CD14-positive monocyte (primary cell): ENCODE results near the gene SCEL. TPM values are rescaled to one million over a fixed set of nuclear protein-coding genes. Genes with fewer than 3 reads are reported as not detected.

Experiments used
- DNase-seq, 3 donors: peaks; one replicate each; pipeline ENCODE4 v3.0.0-alpha.2; 2011 to 2022
- H2AFZ ChIP-seq: 2 replicates; pipeline ENCODE4 v1.6.0; 2012; ENCODE audit warnings: mild to moderate bottlenecking, low read depth, low read length, inconsistent platforms; ENCODE audit not compliant: insufficient read depth, poor library complexity, severe bottlenecking
- H3K27ac ChIP-seq, 2 donors: 1 replicate in 1 of 2; 2 replicates in 1 of 2; pipeline ENCODE4 v1.5.1; 2012 to 2013; ENCODE audit warnings: low read length in 2 of 2, control low read depth in 1 of 2, inconsistent platforms in 1 of 2, low read depth in 1 of 2, mild to moderate bottlenecking in 1 of 2
- H3K27me3 ChIP-seq, 2 donors: one replicate each; pipeline versions ENCODE4 v1.6.0 to v1.6.1; 2011 to 2013; ENCODE audit warnings: low read length in 2 of 2; ENCODE audit not compliant: control insufficient read depth in 2 of 2, insufficient read depth in 2 of 2
- H3K36me3 ChIP-seq, 2 donors: replicated peaks in 1 of 2; 1 replicate in 1 of 2; 2 replicates in 1 of 2; pipeline versions ENCODE4 v1.5.1 to v1.6.1; 2012 to 2013; ENCODE audit warnings: low read length in 2 of 2, control low read depth in 1 of 2, inconsistent platforms in 1 of 2, mild to moderate bottlenecking in 1 of 2; ENCODE audit not compliant: insufficient read depth in 2 of 2, control insufficient read depth in 1 of 2
- H3K4me1 ChIP-seq, 2 donors: 1 replicate in 1 of 2; 2 replicates in 1 of 2; pipeline versions ENCODE4 v1.5.1 to v1.6.1; 2012 to 2013; ENCODE audit warnings: low read length in 2 of 2, control low read depth in 1 of 2, inconsistent platforms in 1 of 2, mild to moderate bottlenecking in 1 of 2, moderate library complexity in 1 of 2; ENCODE audit not compliant: insufficient read depth in 2 of 2, control insufficient read depth in 1 of 2
- H3K4me2 ChIP-seq: replicated peaks from 2 replicates; pipeline ENCODE3; 2012; ENCODE audit warnings: low read length, moderate library complexity, mild to moderate bottlenecking; ENCODE audit not compliant: poor library complexity, severe bottlenecking; ENCODE audit errors: extremely low read depth
- H3K4me3 ChIP-seq, 3 experiments: fragments of 200-600 bp in 1 of 3; sonication (generic) in 1 of 3; replicated peaks in 1 of 3; 1 replicate in 2 of 3; 2 replicates in 1 of 3; pipeline ENCODE4 v1.5.1; 2011 to 2013; ENCODE audit warnings: low read length in 3 of 3, mild to moderate bottlenecking in 3 of 3, control low read depth in 2 of 3, low read depth in 2 of 3, inconsistent platforms in 1 of 3, moderate library complexity in 1 of 3
- H3K79me2 ChIP-seq: 2 replicates; pipeline ENCODE4 v1.6.0; 2012; ENCODE audit warnings: mild to moderate bottlenecking, control low read depth, inconsistent platforms, low read length, moderate library complexity; ENCODE audit not compliant: insufficient read depth
- H3K9ac ChIP-seq: 2 replicates; pipeline ENCODE4 v1.6.0; 2017; ENCODE audit warnings: low read length, mild to moderate bottlenecking; ENCODE audit not compliant: insufficient read depth, poor library complexity, severe bottlenecking
- H3K9me3 ChIP-seq, 2 donors: replicated peaks in 1 of 2; 1 replicate in 1 of 2; 2 replicates in 1 of 2; pipeline versions ENCODE4 v1.5.1 to v1.6.1; 2012 to 2013; ENCODE audit warnings: low read length in 2 of 2, control low read depth in 1 of 2; ENCODE audit not compliant: control insufficient read depth in 1 of 2, insufficient read depth in 1 of 2
- H4K20me1 ChIP-seq: 2 replicates; pipeline ENCODE4 v1.6.0; 2012; ENCODE audit warnings: mild to moderate bottlenecking, low read length, control low read depth, moderate library complexity; ENCODE audit not compliant: insufficient read depth
- H3K27ac Mint-ChIP-seq, 7 donors: one replicate each; pipeline ENCODE4 v1.8.0; 2020; ENCODE audit warnings: mild to moderate bottlenecking in 7 of 7, mixed read lengths in 7 of 7, moderate library complexity in 6 of 7, inconsistent platforms in 2 of 7
- H3K27me3 Mint-ChIP-seq, 3 donors: one replicate each; pipeline ENCODE4 v1.8.0; 2021 to 2022; ENCODE audit warnings: low read depth in 3 of 3, mild to moderate bottlenecking in 3 of 3, mixed read lengths in 3 of 3, moderate library complexity in 3 of 3, inconsistent platforms in 1 of 3
- H3K36me3 Mint-ChIP-seq, 2 donors: one replicate each; pipeline ENCODE4 v1.8.0; 2020; ENCODE audit warnings: mixed read lengths in 2 of 2, inconsistent platforms in 1 of 2, mild to moderate bottlenecking in 1 of 2
- H3K4me1 Mint-ChIP-seq: one replicate; pipeline ENCODE4 v1.8.0; 2020; ENCODE audit warnings: mild to moderate bottlenecking, mixed read lengths
- H3K4me3 Mint-ChIP-seq, 2 donors: one replicate each; pipeline ENCODE4 v1.8.0; 2020; ENCODE audit warnings: mild to moderate bottlenecking in 2 of 2, mixed read lengths in 2 of 2, moderate library complexity in 1 of 2
- H3K9me3 Mint-ChIP-seq, 7 donors: one replicate each; pipeline ENCODE4 v1.8.0; 2020 to 2022; ENCODE audit warnings: mixed read lengths in 7 of 7, mild to moderate bottlenecking in 6 of 7, moderate library complexity in 6 of 7, inconsistent platforms in 2 of 7
- CTCF ChIP-seq: fragments of 200-600 bp; IDR thresholded peaks from one replicate; pipeline ENCODE4 v1.8.0; 2022; ENCODE audit warnings: antibody characterized with exemption, mild to moderate bottlenecking
- WGBS: methylation state at CpG from one replicate; pipeline ENCODE4 v1.1.5; 2013; ENCODE audit warnings: missing lambda C conversion rate; ENCODE audit not compliant: insufficient coverage; 5-methylcytosine and 5-hydroxymethylcytosine counted together
- intact Hi-C, 2 donors: fragments of 100-400 bp; cut with micrococcal nuclease; formaldehyde crosslinking; loops; one replicate each; pipeline versions ENCODE4 v1.15.0 to v1.15.1; 2023
- polyA plus RNA-seq, 3 donors: library from polyadenylated mRNA; depleted of rRNA in 1 of 3; unstranded in 2 of 3; stranded (reverse) in 1 of 3; fragments of 300-500 nt in 2 of 3; fragments of >200 nt in 1 of 3; fragmentation: Illumina TruSeq in 2 of 3; gene quantifications; 1 replicate in 2 of 3; 2 replicates in 1 of 3; pipeline ENCODE4 v1.2.3, GENCODE V29; 2012 to 2021

SCEL gene
- polyA plus RNA-seq, 3 donors: not detected

DNA sequence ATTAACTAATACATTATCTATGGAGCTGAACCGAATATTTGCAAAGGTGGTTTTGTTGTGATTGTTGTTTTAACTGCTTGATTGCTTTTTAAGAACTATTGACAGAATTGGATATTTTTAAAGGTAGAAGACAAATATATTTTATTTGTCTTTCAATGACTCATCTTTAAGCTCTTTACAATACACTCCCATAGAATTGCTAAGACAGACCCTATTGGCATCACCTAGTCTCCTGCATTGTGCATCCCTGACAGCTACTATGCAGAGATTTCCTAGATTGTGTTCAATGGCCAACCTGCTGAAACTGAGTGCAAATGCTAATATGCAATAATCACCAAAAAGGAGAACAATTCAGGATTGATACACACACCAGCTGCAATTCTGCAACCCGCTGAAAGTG lies 19.7 kb upstream of the SCEL start:
- no peak overlapping the region for H3K27ac Mint-ChIP-seq
- no peaks in the 10 kb centered on the region for H3K9me3 ChIP-seq
- H4K20me1 ChIP-seq: no peaks in the 10 kb centered on the region
- H3K27me3 Mint-ChIP-seq: no peaks in the 10 kb centered on the region
- H3K27me3 ChIP-seq: no peaks in the 10 kb centered on the region
- intact Hi-C loops: no loop called here
- no peak for TF ChIP-seq CTCF
- no peak overlapping the region for H3K9ac ChIP-seq
- H3K36me3 ChIP-seq: no peaks in the 10 kb centered on the region
- H3K27ac ChIP-seq: no peak overlapping the region
- WGBS: 83% methylated on average over 1 of the region's 2 CpGs
- no peaks in the 10 kb centered on the region for H3K79me2 ChIP-seq
- H3K9me3 Mint-ChIP-seq: peaks cover 0 to 2% (median 0%) of the 10 kb centered on the region in 7 donors
- H3K4me1 ChIP-seq: peaks cover 3 to 12% of the 10 kb centered on the region in 2 donors
- no peak overlapping the region for H3K4me3 Mint-ChIP-seq
- no peak overlapping the region for H3K4me3 ChIP-seq
- H3K4me2 ChIP-seq: no peak overlapping the region
- no peak for DNase-seq
- no peaks in the 10 kb centered on the region for H3K36me3 Mint-ChIP-seq
- no peak overlapping the region for H2AFZ ChIP-seq
- H3K4me1 Mint-ChIP-seq: peaks cover 18% of the 10 kb centered on the region

GRCh38 chr13:77516342-77516789 lies 19.1 kb upstream of the SCEL start:
- H3K27ac Mint-ChIP-seq: peak overlapping the region in 1 of 7 donors; percentile 58
- Histone ChIP-seq H2AFZ (no peak overlapping the region), H3K4me2 (no peak overlapping the region), H3K4me3 (no peak overlapping the region), H3K27me3 (no peaks in the 10 kb centered on the region), H3K36me3 (no peaks in the 10 kb centered on the region), H3K27ac (no peak overlapping the region), H3K4me1 (peaks cover 3 to 12% of the 10 kb centered on the region in 2 donors), H3K79me2 (no peaks in the 10 kb centered on the region), H4K20me1 (no peaks in the 10 kb centered on the region), H3K9me3 (no peaks in the 10 kb centered on the region), H3K9ac (no peak overlapping the region)
- intact Hi-C loops: no loop called here
- DNase-seq: peak; percentile 8 to 38 (median 14)
- H3K36me3 Mint-ChIP-seq: no peaks in the 10 kb centered on the region
- no peaks in the 10 kb centered on the region for H3K27me3 Mint-ChIP-seq
- H3K9me3 Mint-ChIP-seq: peaks cover 0 to 2% (median 0%) of the 10 kb centered on the region in 7 donors
- 57% methylated on average over 3 of the region's 4 CpGs for WGBS
- no peak for TF ChIP-seq CTCF
- H3K4me3 Mint-ChIP-seq: no peak overlapping the region
- peaks cover 18% of the 10 kb centered on the region for H3K4me1 Mint-ChIP-seq
